Stimulated activated CD4-positive, alpha-beta T cell treated with anti-CD3 and anti-CD28 coated beads, Interleukin-1b, Interleukin-23, amount 100 ng/mL, for 4 hours (primary cell): ENCODE data around the gene CISD1.

ENCODE experiments used
- DNase-seq, 2 donors: peaks; one replicate each; pipeline ENCODE4 v3.0.0-alpha.2; 2020; ENCODE audit warnings: low read depth in 2 of 2

Gene CISD1

GRCh38 chr10:58307676-58308075, 38.7 kb downstream of the CISD1 start:
- no peak for DNase-seq

GRCh38 chr10:58311026-58311425, 42.1 kb downstream of the CISD1 start:
- no peak for DNase-seq

GRCh38 chr10:58316874-58317273, 47.9 kb downstream of the CISD1 start:
- DNase-seq = no peak

GRCh38 chr10:58318346-58318745, 49.4 kb downstream of the CISD1 start:
- DNase-seq = no peak

GRCh38 chr10:58319599-58319998, 50.6 kb downstream of the CISD1 start:
- no peak for DNase-seq

GRCh38 chr10:58320351-58321049, 51.5 kb downstream of the CISD1 start:
- DNase-seq = no peak

- no peak for DNase-seq
Measured at GRCh38 chr10:58322072-58322834, 53.3 kb downstream of the CISD1 start.

- DNase-seq = no peak
Measured at GRCh38 chr10:58322835-58323209, 53.9 kb downstream of the CISD1 start.

GRCh38 chr10:58326967-58327381, 58.0 kb downstream of the CISD1 start:
- DNase-seq = no peak

GRCh38 chr10:58328233-58328632, 59.3 kb downstream of the CISD1 start:
- no peak for DNase-seq

GRCh38 chr10:58330431-58330830, 61.5 kb downstream of the CISD1 start:
- DNase-seq = no peak

- DNase-seq = no peak
Measured at GRCh38 chr10:58331646-58332045, 62.7 kb downstream of the CISD1 start.

- DNase-seq = peak; percentile 80 to 87
Measured at GRCh38 chr10:58334817-58335305, 65.9 kb downstream of the CISD1 start, which contains the start of gene UBE2D1. Gene UBE2D1 (plus strand): TSS chr10:58335006. CDS start chr10:58335202, 196 bp downstream.

GRCh38 chr10:58335306-58336005, 66.5 kb downstream of the CISD1 start:
- DNase-seq = peak in 1 of 2 donors; percentile 8

GRCh38 chr10:58336242-58336641, 67.3 kb downstream of the CISD1 start:
- no peak for DNase-seq
